NCI-H128 (cell line): ENCODE data around the gene PKMYT1.
"Not testable (repeated sequence)": the region's sequence is repeated elsewhere in the genome, so short reads cannot be mapped to it uniquely, and the experiment has no call there.

Experiments
- DNase-seq: peaks from one replicate; lab custom pipeline; 2025; ENCODE audit not compliant: unreplicated experiment; lab: John Stamatoyannopoulos, UW

The PKMYT1 gene

DNA sequence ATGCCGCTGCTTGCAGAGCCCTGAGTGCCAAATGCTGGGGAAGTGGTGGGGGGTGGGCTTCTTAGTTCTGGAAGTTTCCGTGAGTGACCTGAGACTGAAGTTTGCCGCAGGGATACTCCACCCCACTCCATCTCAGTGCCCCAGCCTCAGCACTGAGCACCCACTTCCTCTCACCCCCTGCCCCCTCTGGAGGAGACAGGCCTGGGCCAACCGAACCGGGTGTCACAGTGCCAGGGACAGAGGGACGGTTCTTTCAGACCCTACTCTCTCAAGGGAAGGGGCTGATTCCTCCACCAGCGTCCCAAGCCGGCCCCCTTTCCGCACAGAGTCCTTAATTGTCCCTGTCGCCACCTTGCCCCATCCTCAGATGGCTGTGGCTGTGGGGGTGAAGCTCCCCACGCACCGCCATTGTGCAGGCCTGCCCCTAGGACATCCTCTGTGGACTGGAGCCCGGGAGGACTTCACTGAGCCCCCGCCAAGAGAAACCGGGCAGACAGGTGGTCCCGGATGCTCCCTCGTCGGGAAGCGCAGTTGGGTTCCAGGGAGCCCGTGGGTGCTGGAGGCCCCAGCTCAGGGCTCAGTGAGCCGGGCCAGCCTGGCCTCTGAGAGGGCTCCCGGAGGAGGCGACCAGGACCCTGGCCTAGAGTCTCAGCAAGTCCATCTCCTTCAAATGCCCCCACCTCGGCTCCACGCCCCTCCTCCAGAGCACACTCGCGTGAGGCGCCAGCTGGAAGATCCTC lies 17.7 kb downstream of the PKMYT1 start:
- DNase-seq = no peak

DNA sequence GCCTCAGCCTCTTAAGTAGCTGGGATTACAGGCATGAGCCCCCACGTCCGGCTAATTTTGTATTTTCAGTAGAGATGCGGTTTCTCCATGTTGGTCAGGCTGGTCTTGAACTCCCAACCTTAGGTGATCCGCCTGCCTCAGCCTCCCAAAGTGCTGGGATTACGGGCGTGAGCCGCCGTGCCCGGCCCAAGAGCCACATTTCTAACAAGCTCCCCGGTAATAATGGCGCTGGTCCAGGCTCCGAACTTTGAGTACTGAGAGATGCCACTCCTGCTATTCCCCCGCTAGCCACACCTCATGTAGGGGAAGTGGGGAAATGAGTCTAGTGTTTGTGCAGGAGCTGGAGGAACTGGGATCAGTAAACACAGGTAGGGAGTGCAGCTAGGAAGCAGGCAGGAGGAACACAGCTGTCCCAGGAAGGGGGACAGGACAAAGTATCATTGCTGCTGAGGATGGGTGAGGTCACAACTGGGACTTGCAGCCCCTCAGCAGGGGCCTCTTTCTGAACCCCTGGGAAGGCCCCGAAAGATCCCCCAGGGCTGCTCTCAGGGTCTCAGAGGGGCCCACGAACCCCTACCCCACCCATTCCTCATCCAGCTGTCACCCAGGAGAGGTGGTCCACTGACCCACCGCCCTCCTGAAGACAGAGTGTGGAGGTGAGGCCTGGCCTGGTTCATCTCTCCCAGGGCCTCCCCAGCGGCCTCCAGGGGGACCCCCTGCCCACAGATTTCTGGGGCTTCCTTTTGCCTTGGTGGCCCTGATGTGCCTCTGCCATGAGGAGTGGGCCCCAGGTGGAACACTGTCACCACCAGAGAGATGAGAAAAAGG lies 19.8 kb downstream of the PKMYT1 start:
- DNase-seq = no peak

DNA sequence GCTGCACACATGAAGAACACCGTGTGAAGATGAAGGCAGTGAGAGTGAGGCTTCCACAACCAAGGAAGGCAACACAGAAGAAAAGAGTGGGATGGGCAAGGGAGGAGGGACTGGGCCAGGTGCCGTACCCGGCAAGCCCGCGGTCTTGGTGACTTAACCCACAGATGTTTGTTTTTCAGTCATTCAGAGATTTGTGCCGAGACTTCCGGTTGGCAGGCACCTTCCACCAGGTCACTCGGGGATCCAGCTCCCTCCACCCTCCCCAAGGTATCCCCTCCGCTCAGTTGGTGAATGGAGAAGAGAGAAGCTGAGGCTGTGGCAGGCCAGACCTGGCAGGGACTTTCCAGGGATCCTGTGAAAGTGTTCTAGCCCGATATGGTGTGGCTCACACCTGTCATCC lies 21.0 kb downstream of the PKMYT1 start:
- DNase-seq = no peak

DNA sequence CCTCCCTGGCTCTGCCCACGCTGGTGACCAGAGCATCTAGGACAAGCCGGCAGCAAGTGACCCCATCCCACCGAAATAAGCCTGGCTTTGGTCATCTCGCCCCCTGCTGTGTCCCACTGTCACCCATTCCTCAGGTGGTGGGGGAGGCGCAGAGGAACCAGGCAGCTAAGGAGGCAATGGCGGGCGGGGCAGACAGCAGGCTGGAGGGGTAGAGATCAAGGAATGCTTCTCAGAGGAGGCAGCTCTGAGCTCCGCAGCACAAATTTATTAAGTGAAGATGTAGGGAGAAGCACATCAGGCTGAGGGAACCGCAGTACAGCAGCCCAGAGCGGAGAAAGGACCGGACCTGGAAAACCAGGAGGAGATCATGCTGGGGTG lies 23.7 kb downstream of the PKMYT1 start:
- no peak for DNase-seq

DNA sequence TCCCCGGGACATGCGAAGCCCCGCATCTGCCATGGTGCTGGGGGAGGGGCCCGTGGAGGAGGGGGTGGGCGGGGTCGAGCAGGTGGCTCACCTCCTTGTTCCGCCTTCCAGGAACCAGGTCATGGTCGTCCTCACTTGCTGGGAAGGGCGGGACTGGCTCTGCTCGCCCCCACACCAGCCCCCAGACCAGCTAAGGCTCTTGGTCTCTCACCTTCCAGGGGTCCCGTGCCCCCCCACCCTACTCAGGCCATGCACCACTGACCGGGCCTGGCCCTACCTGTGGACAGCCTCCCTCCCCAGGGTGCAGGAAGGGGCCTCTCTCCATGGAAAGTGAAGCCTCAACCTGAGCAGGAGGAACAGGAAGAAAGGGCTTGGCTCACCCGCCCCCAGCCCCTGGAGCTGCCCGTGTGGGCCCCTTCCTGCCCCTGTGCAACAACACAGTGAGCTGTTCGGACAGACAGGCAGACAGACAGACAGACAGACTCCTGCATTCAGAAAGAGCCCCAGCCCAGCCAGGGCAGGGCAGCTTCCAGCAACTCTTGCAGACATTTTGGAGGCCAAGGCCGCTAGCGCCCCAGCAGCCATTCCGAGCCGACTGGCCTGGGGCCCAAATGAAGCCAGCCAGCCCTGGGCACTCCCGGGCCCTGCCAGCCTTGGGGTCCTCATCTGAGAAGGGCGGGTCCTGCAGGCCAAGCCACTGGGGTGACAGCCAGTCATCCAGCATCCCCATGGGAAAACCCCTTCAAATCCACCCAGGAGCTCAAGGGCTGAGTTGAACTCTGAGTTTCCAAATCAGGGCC lies 24.3 kb downstream of the PKMYT1 start:
- DNase-seq = no peak

DNA sequence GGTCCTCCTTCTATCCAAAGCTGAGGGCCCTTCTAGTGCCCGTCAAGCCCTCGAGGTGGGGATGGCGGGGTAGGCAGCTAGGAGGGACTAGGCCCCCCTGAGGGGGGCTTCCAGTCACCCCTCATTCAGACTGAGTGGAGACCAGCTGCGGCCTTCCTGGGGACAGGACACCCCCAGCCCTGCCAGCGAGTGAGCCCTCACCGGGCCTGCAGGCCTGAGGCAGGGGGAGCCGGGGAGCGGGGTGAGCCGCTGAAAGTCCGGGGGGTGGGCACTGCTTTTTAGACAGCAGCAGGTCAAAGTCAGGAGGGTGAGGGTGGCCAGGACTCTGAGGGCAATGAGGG lies 24.8 kb downstream of the PKMYT1 start:
- DNase-seq = no peak

DNA sequence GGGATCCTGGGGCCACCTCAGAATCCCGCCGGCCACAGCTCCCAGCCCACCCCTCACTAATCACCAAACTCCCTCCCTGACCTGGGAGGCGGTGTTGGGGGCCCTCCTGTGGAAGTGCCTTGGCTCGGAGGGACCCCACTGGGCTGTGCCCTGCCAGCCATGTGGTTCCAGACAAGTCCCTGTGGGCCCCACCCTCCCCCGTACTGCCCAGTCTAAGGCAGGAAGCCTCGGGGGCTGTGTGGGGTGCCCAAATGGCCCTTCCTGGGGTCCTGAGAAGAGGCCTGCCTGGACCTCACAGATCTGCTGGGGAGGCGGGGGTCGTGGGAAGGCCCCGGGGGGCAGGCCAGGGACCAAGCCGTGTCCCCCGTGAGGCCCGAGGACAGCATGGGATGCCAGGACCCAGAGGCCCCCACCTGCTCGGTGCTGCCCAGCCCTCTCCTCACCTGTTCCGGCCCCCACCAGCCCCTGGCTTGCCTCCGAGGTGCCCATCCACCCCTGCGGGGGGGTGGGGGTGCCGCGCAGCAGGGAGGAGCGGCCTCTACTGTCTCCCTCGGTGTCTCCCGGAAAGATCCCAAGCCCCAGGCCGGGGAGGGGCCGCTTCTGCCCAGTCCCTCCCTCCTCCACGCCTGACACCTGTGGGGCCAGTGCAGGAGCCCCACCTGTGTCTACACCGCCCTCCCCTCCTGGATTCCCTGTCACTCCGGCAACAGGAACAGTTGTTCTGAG lies 25.4 kb downstream of the PKMYT1 start:
- DNase-seq = no peak

DNA sequence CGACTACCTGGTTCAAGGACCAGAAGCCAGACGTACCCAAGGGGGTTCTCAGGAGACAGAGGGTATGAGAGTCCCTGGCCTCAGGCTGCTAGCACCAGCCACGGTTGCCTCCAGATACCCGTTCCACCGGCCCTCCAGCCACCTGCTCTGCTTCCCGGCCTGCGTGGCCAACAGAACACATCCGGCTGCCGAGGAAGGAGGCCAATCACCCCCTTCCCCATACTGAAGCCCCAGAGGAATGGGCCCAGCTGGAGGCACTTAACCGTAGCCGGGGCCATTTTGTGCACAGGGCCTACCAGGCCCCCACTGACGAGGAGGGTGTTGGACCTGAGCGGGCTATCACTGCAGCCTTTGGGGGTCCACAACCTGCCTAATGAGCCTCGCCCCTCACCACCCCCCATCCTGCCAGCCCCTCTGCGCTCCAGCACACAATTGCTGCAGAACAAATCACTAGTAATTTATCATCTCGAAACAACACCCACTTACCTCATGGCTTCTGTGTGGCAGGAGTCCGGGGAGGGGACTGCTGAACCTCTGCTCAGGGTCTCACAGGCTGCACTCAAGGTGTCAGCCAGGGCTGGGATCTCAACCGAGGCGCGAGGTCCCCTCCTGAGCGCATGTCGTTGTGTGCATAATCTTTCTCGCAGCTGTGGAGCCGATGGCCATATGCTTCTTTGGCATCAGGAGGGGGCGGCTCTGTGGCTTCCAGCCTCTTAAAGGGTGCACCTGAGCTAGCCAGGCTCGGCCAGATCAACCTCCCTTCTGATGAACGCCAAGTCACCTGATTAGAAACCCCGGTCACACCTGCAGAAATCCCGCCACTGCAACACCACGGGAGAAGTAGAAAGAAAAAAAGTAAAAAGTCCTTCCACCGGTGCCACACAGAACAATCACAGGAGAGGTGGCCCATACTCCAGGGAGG lies 26.3 kb downstream of the PKMYT1 start:
- DNase-seq = no peak

DNA sequence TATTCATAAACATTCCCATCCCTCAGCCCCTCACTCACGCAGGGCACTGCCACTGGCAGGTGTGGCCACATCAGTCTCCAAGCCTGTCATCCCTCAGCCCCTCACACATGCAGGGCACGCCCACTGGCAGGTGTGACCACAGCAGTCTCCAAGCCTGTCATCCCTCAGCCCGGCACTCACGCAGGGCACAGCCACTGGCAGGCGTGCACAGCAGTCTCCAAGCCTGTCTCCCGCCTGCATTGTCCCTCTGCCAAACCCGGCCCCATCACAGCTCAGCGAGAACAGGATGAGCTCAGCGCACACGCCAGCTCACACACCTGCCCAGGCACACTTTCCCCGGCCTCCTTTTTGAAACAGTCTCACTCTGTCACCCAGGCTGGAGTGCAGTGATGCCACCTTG lies 27.6 kb downstream of the PKMYT1 start:
- DNase-seq = no peak

DNA sequence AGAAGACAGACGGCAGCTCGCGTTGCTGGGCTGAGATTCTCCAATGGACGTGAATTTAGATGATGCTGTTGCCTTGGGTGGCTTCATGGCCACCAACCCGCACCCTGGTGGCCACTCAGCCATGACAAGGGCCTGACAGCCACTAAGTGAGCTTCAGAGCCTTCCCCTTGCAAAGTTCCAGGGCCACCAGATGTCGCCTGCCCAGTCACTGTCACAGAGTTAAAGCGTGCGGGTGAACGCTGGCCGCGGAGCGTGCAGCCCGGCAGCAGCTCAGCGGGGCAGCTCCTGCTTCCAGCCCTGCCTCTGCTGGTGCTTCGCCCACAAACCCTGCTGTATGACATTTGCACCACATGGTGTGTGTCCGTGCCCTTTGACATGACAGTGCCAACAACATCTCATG lies 29.5 kb downstream of the PKMYT1 start:
- DNase-seq = no peak

DNA sequence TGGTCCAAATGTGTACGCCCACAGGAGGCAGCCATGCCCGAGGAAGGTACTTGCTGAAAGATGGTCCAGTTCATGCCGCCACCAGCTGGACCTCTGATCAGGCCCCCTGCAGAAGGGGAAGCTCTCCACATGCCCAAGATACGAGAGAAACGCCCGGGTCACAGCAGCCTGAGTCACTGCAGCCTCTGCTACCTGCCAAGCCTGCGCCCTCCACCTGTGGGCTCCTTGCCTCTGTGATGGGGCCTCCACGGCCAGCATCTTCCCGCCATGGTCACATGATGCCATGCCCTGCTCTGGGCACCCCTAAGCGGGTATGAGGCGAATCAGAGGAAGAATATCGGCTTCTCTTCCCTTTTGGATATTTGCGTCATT lies 29.9 kb downstream of the PKMYT1 start:
- no peak for DNase-seq

DNA sequence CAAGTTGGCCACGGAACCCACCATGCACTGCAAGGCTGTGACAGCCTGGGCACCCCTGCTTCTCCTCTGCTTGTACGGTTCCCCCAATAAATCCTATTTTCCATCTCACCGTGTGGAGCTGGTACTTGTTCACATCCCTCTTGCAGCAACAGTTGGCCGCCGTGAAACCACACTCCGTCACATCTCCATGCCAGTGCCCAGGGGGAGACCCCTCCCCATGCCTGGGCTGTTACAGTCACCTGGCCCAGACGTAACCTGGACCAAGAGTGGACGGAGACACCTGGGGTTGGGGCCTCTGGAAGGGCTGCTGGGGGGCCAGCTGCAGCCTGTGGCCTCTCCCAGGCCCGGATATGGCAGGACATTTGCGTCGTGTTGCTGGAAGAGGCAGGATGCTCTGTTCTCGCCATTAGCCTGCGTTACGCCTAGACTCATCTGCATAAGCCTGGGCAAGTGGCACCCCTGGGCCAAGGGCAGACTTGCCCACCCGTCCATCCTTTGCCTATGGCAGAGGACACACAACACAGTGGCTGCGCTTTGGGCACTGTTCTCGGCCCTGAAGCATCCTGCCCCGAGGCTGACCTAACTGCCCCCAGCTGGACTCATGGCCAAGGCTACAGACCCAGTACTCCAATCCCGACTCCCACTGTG lies 30.4 kb downstream of the PKMYT1 start:
- no peak for DNase-seq

DNA sequence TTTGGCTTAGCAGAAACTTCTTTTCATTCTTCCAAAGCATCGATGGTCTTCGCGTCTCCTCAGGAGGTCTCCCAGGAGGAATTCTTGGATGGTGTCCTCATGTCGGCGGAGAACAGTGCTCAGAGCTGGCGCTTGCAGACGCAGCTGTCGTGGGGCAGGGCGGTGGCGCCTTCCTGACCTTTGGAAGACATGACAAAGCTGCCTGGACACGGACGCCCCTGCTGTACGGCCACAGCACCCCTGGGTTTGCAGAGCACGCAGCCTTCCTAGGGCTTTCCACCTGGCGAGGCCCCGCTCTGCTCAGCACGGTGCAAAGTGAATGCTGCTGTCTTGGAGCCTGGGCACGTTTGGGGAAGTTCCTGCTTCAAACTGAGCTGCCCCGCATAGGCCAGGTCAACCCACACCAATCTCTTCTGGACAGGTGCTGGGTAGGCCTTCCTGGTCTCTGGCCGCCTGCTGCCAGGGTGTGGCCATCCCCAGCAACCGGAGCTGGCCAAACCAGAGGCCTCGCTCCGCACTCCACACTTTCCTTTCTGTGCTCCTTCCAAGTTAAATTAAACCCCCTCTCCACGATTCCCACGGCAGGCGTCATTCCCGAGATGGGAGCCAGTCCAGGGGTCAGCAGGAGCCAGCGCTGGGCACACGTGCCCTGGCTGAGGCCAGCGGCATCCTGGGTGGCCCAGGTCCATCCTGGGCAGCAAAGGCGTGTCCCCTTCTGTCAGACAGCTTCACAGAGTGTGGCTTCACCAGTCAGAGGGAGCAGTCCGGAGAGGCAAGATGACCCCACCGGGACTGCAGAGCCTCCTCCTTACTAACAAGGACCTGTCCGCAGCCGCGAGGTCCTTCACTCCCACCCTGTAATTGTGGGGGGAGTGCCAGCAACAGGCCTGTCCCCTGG lies 31.2 kb downstream of the PKMYT1 start:
- no peak for DNase-seq

DNA sequence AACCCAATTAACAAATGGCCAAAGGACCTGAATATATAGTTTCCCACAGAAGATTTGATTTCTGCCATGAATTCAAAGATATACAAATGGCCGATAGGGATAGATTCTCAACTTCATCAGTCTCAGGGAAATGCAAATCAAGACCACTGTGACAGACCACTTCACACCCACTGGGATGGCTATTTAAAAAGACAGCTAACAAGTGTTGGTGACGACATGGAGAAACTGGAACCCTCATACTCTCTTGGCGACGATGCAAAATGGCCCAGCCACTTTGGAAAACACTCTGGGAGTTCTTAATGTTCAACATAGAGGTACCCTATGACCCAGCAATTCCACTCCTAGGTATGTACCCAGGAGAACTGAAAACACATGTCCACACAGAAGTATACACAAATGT lies 33.6 kb downstream of the PKMYT1 start:
- no peak for DNase-seq

DNA sequence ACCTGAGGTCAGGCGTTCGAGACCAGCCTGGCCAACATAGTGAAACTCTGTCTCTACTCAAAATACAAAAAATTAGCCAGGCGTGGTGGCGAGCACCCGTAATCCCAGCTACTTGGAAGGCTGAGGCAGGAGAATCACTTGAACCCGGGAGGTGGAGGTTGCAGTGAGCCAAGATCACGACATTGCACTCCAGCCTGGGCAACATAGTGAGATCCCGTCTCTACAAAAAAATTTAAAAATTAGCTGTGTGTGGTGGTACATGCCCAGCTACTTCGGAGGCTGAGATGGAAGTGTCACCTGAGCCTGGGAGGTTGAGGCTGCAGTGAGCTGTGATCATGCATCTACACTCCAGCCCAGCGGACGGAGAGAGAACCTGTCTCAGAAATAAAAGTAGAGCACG lies 36.5 kb downstream of the PKMYT1 start:
- not testable (repeated sequence) for DNase-seq

DNA sequence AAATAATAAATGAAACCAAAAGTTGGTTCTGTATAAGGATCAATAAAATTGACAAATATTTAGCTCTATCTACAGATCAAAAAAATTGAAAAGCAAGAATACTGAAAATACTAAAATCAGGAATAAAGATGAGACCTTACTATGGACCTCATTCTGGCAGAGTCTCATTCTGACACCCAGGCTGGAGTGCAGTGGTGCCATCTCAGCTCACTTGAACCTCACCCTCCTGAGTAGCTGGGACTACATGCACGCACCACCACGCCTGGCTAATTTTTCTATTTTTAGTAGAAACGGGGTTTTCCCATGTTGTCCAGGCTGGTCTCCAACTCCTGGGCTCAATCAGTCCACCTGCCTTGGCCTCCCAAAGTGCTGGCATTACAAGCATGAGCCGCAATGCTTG lies 38.2 kb downstream of the PKMYT1 start:
- DNase-seq = no peak

DNA sequence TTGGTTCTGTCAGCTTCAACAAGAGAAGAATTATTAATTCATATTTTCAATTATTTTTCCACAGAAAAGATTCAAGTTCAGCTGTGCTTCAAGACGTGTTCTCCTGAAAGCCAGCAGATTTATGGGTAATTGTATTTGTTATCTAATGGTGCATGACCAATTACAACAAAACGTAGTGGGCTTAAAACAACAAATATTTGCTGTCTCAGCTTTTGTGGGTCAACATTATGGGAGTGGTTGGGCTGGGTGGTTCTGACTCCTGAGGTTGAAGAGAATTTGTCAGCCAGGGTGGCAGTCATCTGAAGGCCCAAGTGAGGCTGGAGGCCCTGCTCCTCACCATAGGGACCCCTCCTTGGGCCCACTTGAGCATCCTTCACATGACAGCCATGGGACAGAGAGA lies 40.3 kb downstream of the PKMYT1 start:
- DNase-seq = no peak

DNA sequence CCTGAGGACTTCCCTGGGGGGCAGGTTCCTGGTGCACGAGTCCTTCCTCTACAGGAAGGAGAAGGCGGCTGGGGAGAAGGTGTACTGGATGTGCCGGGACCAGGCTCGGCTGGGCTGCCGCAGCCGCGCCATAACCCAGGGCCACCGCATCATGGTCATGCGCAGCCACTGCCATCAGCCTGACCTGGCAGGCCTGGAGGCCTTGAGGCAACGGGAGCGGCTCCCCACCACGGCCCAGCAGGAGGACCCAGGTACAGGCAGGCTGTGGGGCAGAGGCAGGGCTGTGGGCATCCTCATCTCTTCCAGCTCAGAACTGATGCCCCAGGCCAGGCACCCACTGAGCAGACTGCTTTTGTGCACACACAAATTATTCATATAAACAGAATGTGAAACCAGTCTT lies 42.0 kb downstream of the PKMYT1 start:
- no peak for DNase-seq

DNA sequence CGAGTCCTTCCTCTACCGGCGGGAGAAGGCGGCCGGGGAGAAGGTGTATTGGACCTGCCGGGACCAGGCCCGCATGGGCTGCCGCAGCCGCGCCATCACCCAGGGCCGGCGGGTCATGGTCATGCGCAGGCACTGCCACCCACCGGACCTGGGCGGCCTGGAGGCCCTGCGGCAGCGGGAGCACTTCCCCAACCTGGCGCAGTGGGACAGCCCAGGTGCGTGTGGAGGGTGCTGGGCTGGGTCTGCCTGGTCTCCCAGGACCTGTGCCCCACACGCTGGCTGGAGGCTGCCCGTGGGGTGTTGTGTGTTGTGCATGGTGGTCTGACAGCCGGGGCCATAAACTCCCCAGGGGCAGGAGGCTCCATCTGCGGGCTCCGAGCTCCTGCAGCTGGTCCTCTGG lies 43.1 kb downstream of the PKMYT1 start:
- no peak for DNase-seq
